GM18505 (cell line): Measurements from ENCODE around the gene TENM4.

Experiments
- ATAC-seq: cut with Tn5 transposase; IDR thresholded peaks from one replicate; pipeline ENCODE4 v1.9.1; 2021; ENCODE audit not compliant: unreplicated experiment
- POLR2A ChIP-seq: IDR thresholded peaks from 4 replicates; pipeline ENCODE4 v1.6.1; 2011; ENCODE audit warnings: borderline replicate concordance; ENCODE audit not compliant: insufficient read depth, insufficient read length; ENCODE audit errors: extremely low read depth

The TENM4 gene

GRCh38 chr11:79040348-79040747 lies 400.5 kb downstream of the TENM4 start:
- TF ChIP-seq POLR2A: no peak
- no peak for ATAC-seq

DNA sequence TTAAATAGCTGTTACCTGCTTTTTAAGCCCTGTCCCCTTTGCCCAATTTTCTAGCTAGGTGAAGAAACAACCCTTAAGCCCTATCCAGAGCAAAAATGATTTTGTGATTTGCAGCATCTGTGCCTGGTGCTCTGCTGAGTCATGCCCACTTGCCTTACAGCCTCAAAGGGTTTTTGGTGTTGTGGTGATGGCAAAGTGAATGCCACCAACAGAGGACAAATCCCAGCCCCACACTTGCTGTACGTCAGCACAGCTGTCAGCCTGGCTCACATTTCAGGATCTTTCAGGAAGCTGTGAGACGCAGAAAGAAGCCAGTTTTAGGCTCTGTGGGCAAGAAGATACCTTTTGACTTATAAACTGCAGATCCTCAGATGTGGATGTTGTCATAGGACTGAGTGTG lies 401.7 kb downstream of the TENM4 start:
- no peak for ATAC-seq
- TF ChIP-seq POLR2A: no peak

DNA sequence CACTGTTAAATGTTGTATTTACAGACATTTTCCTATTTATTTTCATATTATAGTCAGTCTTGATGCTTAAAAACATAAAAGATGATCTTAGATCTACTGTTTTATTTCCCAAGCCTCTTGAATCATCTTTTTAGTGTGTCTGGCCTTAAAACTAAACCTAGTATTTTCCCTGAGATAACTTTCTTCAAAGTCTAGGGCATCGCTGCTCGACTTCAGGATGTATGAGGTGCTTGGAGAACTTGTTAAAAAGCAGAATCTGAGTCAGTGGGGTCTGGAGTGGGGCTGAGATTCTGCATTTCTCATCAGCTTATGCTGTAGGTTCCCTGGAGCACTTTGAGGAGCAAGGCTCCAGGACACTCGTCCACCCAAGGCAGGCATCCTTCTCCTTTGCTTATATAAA lies 404.9 kb downstream of the TENM4 start:
- ATAC-seq: no peak
- no peak for TF ChIP-seq POLR2A

GRCh38 chr11:79033833-79034232 lies 407.0 kb downstream of the TENM4 start:
- TF ChIP-seq POLR2A: no peak
- no peak for ATAC-seq

DNA sequence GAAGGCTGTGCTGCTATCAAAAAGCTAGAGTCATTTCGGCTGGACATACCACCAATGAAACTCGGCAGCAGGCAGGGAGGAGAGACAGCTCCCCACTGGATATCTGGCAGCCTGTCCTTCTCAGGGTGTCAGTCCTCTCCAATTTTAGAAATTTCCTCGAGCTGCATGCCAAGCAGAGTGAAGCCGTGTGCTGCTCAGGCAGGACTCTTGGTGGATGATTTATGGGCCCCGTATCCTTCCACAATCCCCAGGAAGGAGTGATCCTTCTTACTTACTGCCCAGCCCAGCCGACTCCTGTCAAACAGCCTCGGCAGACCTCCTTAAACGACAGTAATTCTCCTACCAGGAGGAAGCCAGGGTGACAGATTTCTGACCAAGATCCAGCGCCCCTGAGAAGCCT lies 410.4 kb downstream of the TENM4 start:
- no peak for ATAC-seq
- TF ChIP-seq POLR2A: no peak

- no peak for TF ChIP-seq POLR2A
- ATAC-seq: no peak
These were observed 412.6 kb downstream of the TENM4 start for GRCh38 chr11:79028225-79028624.

DNA sequence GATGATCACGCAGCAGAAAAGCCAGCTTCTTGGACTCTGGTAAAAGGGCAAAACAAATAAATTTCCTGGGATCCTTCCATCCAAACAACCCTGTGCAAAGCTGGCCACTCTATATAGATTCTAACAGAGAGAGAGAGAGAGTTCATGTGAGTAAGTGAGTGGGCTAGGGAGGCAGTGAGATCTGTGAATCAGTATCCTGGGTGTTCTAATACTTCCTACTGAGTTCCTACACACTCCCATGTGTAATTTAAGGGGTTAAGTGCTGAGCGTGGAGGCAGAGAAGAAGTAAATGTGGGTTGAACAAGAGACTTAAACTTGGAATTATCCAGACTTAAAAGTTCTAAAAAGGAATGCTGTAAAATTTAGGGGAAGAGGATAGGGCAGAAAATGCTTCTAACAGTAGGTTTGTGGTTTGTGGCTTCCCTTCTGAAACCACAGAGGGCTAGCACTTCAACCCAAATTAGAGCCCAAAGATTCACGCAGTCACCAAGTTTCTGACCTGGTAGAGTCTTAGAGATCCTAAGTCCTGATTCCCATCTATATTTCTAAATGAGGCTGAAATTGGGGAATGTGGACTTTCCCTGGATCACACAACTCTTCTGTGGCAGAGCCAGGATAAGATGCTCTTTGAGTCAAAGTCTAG lies 413.9 kb downstream of the TENM4 start:
- ATAC-seq: peak; percentile 88
- no peak for TF ChIP-seq POLR2A

- no peak for ATAC-seq
- TF ChIP-seq POLR2A: no peak
These were observed 415.2 kb downstream of the TENM4 start for GRCh38 chr11:79025622-79026021.

GRCh38 chr11:79025097-79025496 lies 415.7 kb downstream of the TENM4 start:
- no peak for TF ChIP-seq POLR2A

GRCh38 chr11:79022265-79022664 lies 418.6 kb downstream of the TENM4 start:
- ATAC-seq: no peak

More at GRCh38 chr11:79025097-79025496, 415.7 kb downstream of the TENM4 start:
- ATAC-seq: no peak

DNA sequence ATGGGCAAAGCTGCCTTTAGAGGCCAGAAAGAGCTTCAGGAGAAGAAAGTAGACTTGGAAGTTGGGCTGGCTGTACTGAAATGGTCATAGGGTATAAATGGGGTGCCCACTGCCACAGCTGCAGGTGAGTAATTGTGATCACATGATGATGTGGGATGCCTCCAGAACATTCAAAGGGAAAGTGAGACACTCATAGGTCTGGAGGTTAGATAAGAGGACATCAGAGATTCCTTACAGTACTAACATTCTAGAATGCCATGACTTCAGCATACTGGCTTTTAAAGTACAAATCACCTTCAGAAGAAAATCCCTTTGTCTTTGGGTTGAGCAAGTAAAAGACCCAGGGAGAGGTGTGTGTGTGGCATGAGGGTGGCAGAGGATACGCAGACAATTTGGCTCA lies 419.2 kb downstream of the TENM4 start:
- no peak for ATAC-seq
- TF ChIP-seq POLR2A: no peak

More at GRCh38 chr11:79022265-79022664, 418.6 kb downstream of the TENM4 start:
- TF ChIP-seq POLR2A: no peak

DNA sequence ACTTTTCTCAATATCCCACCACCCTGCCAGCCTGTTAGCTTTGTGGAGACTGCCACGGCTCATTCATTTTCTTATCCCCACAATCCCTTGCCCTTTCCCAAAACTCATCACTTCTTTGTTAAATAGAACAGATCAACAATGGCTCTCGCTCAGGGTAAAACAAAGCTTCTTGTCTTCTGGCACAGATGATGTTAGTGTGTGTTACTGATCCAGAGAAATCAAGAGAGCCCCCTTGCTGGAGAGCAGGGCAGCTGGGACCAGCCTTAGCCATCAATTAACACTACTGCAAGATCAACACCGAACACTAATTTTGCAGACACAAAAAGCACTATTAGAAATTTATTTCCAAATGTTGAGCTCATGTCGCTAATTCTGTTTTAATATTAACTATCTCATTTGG lies 420.9 kb downstream of the TENM4 start:
- no peak for ATAC-seq
- no peak for TF ChIP-seq POLR2A

GRCh38 chr11:79019277-79019676 lies 421.6 kb downstream of the TENM4 start:
- ATAC-seq: no peak
- TF ChIP-seq POLR2A: no peak

DNA sequence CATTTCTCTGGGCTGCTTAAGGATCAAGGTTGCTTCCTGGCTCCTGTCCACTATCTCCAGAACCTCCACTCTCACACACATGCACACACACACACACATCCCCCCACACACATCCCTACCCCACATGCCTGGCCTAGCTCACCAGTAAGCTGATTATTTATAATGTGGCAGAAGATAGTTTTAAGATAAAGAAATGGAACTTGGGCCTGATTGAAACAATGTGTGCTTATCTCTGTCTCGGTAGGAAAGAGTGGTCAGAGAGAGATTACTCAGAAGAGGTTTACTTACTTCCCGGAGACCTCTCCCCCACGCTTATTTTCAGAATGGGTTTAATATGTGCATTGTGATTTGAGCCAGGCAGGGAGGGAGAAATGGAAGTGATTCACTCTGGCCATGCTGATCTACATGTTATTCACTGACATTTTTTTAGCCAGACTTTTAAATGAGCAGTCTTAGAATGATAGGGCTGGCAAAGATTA lies 422.4 kb downstream of the TENM4 start:
- no peak for TF ChIP-seq POLR2A
- no peak for ATAC-seq

- no peak for TF ChIP-seq POLR2A
- no peak for ATAC-seq
These were observed 423.0 kb downstream of the TENM4 start for GRCh38 chr11:79017811-79018210.
